DMS153 (cell line): ENCODE measurements around the gene GNAQ.

ENCODE experiments used
- DNase-seq: peaks from one replicate; lab custom pipeline; 2025; lab: John Stamatoyannopoulos, UW

The GNAQ gene

GRCh38 chr9:77974434-77974833 is 57.2 kb downstream of the GNAQ start:
- no peak for DNase-seq

DNA sequence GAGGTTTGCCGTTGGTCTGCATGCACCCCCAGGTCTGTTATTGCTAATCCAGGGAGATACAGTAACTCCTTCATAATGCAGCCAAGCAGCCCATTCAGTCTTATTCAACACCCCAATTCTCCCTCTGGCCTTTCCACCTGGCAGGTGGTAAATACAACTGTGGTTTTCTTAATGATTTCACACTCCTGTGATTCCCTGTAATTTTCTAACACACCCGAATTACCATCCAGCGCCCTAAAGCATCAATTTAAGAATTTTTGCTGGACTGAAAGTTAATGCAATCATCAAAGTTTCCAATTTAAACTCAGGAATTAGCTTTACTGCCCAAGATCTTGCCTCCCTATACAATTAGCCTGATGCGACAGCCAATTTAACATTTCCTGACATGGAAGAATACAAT is 62.5 kb downstream of the GNAQ start:
- DNase-seq = no peak

GRCh38 chr9:77968506-77968905 is 63.1 kb downstream of the GNAQ start:
- DNase-seq = no peak

GRCh38 chr9:77966718-77967117 is 64.9 kb downstream of the GNAQ start:
- DNase-seq = no peak

GRCh38 chr9:77965445-77966123 is 66.0 kb downstream of the GNAQ start:
- DNase-seq = peak; percentile 69

GRCh38 chr9:77964258-77964657 is 67.4 kb downstream of the GNAQ start:
- no peak for DNase-seq

DNA sequence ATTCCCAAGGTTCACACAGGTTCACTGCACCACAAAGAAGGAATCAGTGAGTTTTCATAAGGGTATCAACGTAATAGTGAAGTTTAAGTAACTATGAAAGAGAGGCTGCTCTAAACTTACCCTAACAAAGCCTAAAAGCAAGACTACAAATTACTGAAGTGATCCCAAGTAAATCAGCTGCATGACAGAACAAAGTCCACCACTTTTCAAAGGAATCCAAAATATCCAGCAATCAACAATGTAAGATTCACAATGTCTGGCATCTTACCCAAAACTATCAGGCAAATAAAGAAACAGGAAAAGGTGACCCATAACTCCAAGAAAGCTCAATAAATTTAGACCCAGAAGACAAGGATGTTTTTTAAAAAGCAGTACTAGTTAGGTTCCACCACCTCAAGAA is 70.1 kb downstream of the GNAQ start:
- DNase-seq = no peak

DNA sequence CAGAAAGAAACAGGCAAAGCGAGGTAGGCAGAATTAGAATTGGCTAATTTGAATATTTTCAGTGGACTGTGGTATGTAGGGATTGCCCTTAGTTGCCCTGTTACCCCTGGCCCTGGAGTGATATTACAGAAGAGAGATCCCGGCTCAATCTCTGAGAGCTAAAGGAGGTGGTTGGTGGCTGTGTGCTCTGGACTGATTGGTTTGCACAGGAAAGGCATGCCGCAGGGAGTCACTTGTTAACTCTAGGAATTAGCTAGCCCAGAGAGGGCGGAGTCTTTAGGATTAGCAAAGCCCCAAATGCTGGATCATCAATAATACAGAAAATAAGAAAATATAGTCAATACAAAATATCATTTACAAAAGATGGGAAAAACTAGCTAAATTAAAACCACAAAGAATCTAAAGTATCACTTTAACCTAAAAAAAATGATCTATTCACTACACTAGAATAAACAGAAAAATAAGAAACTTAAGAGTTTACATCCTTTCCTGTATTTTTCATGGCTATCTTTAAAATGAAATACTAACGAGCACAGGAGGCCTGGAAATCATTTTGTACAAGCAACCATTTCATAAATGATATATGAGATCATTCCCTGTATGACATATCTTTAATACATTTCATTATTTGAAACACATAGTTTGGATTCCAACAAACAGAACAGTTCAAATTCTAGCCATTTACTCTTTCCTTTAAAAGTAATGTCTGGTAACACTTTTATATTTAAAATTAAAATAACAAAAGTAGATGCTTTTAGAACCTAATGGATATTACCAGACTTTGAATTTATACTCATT is 71.1 kb downstream of the GNAQ start:
- no peak for DNase-seq

GRCh38 chr9:77959803-77960202 is 71.8 kb downstream of the GNAQ start:
- no peak for DNase-seq

DNA sequence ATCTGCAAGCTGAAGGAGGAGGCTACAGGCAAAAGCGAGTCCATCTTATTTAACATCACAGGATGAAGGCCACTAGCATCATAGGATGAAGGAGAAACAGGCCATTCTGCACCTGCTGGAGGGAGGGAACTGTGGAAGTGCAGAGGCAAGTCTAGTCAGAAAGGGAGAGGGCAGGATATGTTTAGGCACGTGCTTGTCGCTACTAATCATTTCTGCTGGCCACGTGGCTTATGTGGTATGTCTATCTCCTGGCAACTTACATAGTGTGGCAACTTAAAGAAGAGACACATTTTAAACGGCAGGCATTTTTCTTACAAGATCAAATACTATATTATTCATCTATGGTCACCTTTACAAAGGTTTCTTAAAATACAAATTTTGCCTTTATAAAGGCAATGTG is 74.0 kb downstream of the GNAQ start:
- DNase-seq = no peak

- DNase-seq = peak; percentile 46
Observed at GRCh38 chr9:77956555-77956954, 75.1 kb downstream of the GNAQ start.

- DNase-seq = no peak
Observed at GRCh38 chr9:77954666-77955015, 77.0 kb downstream of the GNAQ start.

GRCh38 chr9:77954013-77954665 is 77.5 kb downstream of the GNAQ start:
- no peak for DNase-seq

DNA sequence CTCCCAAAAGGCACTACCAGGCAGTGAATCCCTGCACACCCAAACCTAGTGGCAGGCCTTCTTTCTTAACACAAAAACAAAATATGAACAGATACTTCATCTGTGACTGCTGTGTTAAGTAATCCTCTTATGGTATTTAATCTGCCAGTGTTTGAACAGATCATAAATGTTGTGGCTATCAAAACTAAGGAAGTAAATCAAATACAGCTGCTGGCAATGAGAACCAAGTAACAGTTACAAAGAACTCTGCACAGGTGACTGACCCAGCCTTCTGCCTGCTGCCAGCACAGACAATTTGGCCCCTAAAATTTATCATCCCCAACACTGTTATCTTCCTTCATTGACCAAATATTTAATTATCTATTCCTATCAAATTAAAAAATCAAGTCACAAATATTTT is 78.0 kb downstream of the GNAQ start:
- DNase-seq = peak; percentile 46

DNA sequence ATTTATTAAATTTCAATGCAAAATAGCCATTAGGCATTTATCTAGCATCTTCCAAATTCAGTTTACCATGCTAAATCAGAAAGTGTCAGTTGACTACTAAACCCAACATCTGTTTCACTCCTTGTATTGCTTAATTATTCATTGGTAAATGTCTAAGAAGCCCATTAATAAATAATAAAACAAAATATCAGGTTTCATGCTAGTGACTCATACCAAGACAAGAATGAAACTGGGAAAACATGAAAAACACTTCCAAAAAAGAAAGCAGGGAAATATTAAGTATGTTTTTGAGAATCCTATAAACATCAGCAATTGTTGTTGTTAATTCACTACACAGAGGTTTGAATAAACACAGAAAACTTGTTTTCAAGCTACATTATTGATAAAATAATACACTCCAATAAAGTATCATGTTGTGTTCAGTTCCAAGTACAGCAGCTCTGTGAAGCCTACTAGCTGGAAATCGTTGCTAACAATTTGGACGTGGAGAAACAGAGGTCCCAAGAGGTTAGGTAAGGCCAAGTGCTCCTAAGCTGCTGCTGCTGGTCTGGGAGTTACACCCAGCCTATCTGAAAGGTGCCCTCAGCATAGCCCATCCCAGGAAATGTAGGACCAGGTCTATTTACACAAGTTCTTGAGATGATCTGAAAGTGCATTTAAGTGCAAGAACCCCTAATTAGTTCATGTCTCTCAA is 78.8 kb downstream of the GNAQ start:
- peak; percentile 73 for DNase-seq

- DNase-seq = no peak
Observed at GRCh38 chr9:77951369-77951768, 80.2 kb downstream of the GNAQ start.

DNA sequence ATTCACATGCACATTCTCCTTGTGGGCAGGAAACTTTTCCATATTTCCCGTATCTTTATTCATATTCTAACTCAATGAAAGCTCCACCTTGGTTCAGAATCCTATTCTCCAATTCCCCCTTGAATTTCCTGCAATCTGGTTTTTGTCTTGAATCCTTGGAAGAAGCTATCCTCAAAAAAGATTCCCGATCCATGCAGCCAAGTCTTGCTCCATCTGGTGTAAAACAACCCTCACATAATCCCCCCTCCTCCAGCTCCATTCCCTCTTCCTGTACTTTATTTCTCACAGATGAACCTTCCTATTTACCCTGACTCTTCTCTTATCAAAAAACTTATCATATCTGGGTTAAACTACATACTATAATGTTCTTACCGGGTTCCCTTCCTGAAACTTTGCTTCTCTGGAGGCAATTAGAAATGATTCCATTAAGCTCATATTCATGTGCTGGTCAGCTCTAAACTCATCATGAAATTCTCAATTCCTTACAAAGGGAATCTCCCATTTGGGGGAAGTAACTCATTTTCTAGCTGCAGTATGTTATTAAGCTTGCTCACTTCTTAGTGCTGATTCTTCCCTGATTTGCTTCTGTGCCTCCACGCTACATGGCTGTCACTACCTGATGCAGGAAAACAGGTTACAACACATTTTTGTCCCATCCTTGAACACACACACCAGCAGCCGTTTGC is 81.7 kb downstream of the GNAQ start:
- DNase-seq = no peak

DNA sequence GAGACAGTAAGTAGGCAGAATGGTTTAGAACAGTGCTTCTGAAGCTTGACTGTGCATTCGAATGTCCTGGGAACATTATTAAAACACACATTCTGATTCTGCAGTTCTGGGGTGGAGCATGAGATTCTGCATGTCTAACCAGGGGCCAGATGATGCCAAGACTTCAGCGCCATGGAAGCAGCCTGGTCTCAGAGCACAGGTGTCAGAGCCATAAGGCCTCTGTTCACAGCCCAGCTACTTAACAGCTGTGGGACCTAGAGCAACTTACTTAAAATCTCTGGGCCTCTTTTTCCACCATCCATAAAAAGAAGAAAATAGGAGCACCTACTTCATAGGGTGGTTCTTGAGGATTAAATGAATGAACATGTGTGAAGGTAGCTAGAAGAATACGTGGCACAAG is 84.0 kb downstream of the GNAQ start:
- no peak for DNase-seq

GRCh38 chr9:77946969-77947620 is 84.5 kb downstream of the GNAQ start:
- DNase-seq = peak; percentile 72

DNA sequence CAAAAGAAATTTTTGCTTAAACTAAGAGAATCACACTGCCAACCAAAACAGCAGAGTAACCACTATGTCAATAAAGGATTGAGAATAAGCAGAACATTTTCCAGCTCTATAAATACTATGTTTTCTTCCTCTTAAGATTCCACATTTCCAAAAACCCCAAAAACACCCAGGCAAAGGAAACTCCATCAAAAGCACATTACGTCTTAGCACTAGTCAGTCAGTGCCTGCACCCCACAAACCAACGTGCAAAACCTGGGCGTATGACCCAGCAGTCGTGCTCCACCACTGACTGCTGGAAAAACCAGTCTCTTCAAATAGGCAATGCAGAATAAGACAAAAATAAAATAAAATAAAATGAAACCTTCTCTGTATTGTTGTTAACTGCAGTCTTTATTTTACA is 85.3 kb downstream of the GNAQ start:
- no peak for DNase-seq

- no peak for DNase-seq
Observed at GRCh38 chr9:77945798-77946197, 85.8 kb downstream of the GNAQ start.
